Measurements from ENCODE around the gene PLPPR1.

The PLPPR1 gene

GRCh38 chr9:101369884-101370531 is 341.5 kb downstream of the PLPPR1 start:
- H3K4me3 ChIP-seq: no peak overlapping the region
- intact Hi-C loops (cut with DNase I; ENCODE audit: low total_unique reads): no loop called here
- H3K9me3 ChIP-seq: no peaks in the 10 kb centered on the region
- no peaks in the 10 kb centered on the region for H3K36me3 ChIP-seq
- no peak for TF ChIP-seq CTCF (IDR thresholded peaks at IDR 0.05)
- H3K4me1 ChIP-seq: no peaks in the 10 kb centered on the region
- H3K27me3 ChIP-seq: no peaks in the 10 kb centered on the region
- no peak overlapping the region for H3K27ac ChIP-seq
- no peak for DNase-seq

GRCh38 chr9:101371813-101372212 is 343.3 kb downstream of the PLPPR1 start:
- H3K27me3 ChIP-seq: no peaks in the 10 kb centered on the region
- no peak for DNase-seq
- H3K36me3 ChIP-seq: no peaks in the 10 kb centered on the region
- intact Hi-C loops (cut with DNase I; ENCODE audit: low total_unique reads): no loop called here
- no peak overlapping the region for H3K27ac ChIP-seq
- no peaks in the 10 kb centered on the region for H3K4me1 ChIP-seq
- TF ChIP-seq CTCF (IDR thresholded peaks at IDR 0.05): no peak
- H3K9me3 ChIP-seq: no peaks in the 10 kb centered on the region
- no peak overlapping the region for H3K4me3 ChIP-seq

- Histone ChIP-seq H3K36me3 (no peaks in the 10 kb centered on the region), H3K9me3 (no peaks in the 10 kb centered on the region)
- intact Hi-C loops (cut with DNase I; ENCODE audit: low total_unique reads): no loop called here
Observed at GRCh38 chr9:101372327-101373118, 344.0 kb downstream of the PLPPR1 start.

More at GRCh38 chr9:101372327-101373118, 344.0 kb downstream of the PLPPR1 start:
- Histone ChIP-seq H3K27ac (no peak overlapping the region), H3K4me3 (no peak overlapping the region), H3K4me1 (no peaks in the 10 kb centered on the region), H3K27me3 (no peaks in the 10 kb centered on the region)
- no peak for DNase-seq
- no peak for TF ChIP-seq CTCF (IDR thresholded peaks at IDR 0.05)

Measured in tibial artery (tissue), 4 donors.